ENCODE results near the gene CSMD2. TPM values are rescaled to one million over a fixed set of nuclear protein-coding genes. Genes with fewer than 3 reads are reported as not detected.

Gene CSMD2
- total RNA-seq, 1 experiment from 2014 or later: not detected

DNA sequence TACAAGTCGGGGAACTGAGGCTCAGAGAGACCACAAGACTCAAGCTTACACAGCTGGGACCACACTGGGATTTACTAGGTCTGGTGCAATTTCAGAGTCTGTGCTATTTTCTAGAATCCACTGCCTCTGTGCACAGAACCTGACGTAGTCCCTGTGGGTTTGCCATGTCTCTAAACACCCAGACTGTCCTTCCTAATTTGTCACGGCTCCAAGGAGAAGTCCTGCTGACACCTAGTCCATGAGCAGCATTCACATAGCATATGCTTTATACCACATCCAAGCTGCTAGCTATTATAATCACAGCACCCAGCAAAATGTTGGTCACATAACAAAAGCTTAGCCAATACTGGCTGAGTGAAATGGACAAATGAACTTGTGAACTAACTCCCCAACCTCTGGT lies 380.2 kb downstream of the CSMD2 start:
- DNase-seq (ENCODE audit: low read depth): no peak
- in situ Hi-C loops (cut with HindIII; ENCODE audit: low pct_unique_long_range_greater_than_20kb, low sequenced_read_pairs): no loop called here

DNA sequence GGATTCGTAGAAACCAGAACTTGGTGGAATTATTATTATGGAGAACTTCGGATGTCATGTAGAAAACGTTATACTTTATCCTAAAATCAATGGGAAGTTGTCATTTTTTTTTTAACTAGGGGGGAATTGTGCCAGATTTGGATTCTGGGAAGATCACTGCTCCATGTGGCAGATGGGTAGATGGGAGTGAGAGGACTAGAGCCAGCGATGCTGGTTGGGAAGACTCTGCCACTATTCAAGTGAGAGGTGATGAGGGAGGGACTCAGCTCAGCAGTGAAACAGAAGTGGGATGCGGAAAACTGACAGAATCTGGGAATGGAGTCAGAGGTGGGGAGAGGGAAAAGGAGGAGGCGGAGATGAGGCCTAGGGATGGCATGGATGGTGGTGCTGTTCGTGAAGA lies 382.3 kb downstream of the CSMD2 start:
- DNase-seq (ENCODE audit: low read depth): no peak
- in situ Hi-C loops (cut with HindIII; ENCODE audit: low pct_unique_long_range_greater_than_20kb, low sequenced_read_pairs): no loop called here

DNA sequence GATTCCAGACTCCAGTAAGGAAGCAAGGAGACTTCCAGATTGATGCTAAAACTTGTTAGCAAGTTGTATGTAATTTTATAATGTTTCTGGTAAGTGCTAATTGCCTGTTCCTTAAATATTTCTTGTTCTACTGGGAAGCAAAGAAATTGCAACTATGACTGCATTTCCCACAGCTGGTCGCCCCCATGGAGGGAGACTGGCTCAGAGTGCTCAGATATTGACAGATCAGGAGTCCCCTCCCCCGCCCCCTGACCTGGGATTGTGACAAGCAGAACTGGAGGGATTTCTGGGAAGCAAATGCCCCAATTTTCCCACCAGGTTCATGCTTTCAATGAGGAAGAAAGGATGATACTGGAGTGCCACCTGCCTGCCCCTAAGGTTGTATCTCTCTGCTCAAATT lies 383.4 kb downstream of the CSMD2 start:
- in situ Hi-C loops (cut with HindIII; ENCODE audit: low pct_unique_long_range_greater_than_20kb, low sequenced_read_pairs): no loop called here
- no peak for DNase-seq (ENCODE audit: low read depth)

DNA sequence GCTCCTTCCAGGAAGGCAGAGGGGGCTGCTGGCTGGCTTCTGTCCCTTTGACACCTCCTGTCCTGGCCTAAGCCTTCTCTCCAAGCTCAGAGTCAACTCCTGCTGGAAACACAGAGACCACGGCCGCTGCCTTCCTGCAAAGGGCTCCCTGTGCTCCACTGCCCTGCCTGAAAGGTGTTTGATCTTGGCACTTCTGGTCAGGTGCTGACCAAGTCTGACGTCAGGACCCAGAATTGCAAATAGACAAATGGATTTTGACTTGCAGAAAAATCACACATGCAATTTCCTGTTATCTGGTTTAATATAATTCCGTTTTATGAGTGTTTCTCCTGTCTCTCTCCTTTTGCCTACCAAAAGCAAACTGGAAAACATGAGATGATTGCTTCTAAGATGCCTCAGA lies 387.7 kb downstream of the CSMD2 start:
- in situ Hi-C loops (cut with HindIII; ENCODE audit: low pct_unique_long_range_greater_than_20kb, low sequenced_read_pairs): no loop called here
- no peak for DNase-seq (ENCODE audit: low read depth)

DNA sequence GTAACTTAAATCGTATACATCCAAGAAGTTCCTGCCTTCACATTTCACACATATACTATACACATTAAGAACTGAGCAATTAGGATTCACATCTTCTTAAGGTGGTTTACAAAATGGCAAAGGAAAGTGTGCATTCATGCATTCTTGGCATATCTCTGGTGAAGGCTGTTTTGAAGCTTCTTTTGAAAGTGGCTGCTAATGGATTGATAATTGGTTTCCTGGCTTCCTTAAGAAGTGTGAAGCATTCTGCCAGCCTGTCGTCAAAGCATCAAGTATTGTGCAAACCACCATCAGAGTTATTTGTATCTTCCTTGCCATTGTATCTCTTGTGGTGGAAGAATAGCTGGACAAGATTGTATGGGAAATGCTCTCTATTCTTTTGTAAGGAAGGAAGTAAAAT lies 396.2 kb downstream of the CSMD2 start:
- in situ Hi-C loops (cut with HindIII; ENCODE audit: low pct_unique_long_range_greater_than_20kb, low sequenced_read_pairs): no loop called here

DNA sequence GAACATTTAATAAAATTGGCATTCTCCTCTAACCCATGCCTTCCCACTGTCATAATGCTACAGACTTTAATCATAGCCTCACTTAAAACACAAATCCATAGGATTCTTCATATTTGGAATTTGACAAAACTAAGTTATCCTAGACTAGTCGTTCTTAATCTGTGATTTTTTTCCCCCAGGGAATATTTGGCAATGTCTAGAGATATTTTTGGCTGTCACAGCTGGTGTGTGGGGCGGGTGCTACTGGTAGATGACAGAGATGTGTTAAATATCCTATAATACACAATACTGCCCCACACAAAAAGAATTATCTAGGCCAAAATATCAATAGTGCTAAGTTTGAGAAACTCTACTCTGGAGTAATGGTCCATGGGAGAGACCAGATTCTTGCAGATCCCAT lies 396.9 kb downstream of the CSMD2 start:
- in situ Hi-C loops (cut with HindIII; ENCODE audit: low pct_unique_long_range_greater_than_20kb, low sequenced_read_pairs): no loop called here
- no peak for DNase-seq (ENCODE audit: low read depth)

More for the DNA sequence above, 396.2 kb downstream of the CSMD2 start:
- no peak for DNase-seq (ENCODE audit: low read depth)

DNA sequence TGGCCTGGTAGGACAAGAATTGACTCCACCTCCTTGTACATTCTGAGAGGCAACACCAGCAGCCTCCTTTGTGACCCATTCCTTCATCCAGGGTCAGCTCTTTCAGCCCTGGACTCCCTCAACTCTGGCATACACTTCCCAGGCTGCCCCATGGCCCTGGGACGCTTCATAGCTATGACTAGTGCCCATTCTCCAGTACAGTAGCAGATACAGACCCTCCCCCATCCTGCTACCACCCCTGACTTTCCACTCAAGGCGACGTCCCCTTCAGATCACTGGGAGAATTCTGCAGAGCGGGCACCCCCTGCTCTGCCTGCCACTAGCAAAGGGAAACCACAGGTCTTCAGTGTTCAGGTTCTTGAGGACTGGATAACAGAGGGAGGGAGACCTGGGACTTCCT lies 400.9 kb downstream of the CSMD2 start:
- DNase-seq (ENCODE audit: low read depth): no peak
- in situ Hi-C loops (cut with HindIII; ENCODE audit: low pct_unique_long_range_greater_than_20kb, low sequenced_read_pairs): no loop called here

DNA sequence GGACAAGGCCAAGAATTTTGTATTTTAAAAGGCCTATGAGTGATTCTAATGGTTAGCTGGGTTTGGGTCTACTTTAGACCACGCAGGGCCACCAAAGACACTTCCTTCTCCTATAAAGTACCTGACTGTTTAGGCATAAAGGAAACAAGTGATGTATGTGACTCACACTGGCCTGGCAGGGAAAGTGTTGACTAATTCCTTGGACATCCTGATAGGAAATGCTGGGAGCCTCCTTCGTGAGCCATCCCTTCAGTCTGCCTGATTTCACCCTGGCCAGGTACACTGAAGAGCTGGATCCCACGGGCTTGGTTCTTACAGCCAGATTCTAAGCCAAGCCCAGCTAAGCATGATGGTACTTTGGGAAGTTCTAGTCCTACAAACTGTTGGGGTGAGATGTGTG lies 401.6 kb downstream of the CSMD2 start:
- no peak for DNase-seq (ENCODE audit: low read depth)

DNA sequence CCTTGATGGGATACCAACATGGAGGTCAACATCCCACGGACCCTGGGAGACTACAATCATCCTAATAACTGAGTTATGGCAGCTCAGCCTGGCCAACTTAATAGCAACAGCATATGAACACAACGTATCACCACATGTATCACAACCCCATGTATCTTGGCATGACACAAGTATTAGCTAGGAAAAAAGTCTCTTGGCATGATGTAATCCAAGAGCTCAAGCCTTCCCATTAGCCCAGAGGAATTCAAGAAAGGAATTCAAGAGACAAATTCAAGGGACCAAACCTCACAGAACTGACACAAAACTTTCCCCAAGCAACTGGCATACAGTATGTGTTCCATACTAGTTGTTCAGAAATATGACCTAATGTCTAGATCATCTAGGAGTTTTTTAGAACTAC lies 402.1 kb downstream of the CSMD2 start:
- in situ Hi-C loops (cut with HindIII; ENCODE audit: low pct_unique_long_range_greater_than_20kb, low sequenced_read_pairs): no loop called here
- no peak for DNase-seq (ENCODE audit: low read depth)

More for the DNA sequence above, 401.6 kb downstream of the CSMD2 start:
- in situ Hi-C loops (cut with HindIII; ENCODE audit: low pct_unique_long_range_greater_than_20kb, low sequenced_read_pairs): no loop called here

DNA sequence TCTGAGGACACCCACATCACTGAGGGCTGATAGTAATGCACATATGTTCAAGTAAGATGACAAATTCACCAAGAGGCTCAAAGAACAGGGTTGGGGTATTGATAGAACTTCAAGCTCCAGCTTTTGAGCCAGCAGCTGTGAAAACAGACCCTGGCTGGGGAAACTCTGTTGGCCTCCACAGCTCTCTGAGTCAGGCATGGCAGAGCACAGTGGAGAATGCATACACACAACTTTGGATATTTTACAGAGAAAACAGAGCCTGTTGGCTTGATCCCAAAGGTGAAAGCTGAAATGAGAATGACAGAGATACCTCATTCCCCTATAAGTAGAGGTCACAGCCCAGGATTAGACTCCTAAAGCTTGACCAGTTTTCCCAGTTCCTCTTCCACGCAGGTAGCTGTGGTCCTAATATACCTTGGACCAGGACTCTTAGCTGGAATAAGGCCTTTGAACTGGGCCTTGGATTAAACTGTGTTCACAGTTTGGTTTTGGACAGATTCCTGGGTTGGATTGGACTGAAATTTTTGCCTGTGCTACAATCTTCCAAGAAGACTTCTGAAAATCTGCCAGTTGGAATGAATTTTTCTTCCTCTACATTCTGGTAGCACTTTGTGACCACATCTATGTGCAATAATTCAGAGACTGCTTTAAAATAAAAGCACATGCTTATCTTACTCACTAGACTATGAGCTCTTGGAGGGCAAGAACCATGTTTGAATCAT lies 402.8 kb downstream of the CSMD2 start:
- in situ Hi-C loops (cut with HindIII; ENCODE audit: low pct_unique_long_range_greater_than_20kb, low sequenced_read_pairs): no loop called here
- DNase-seq (ENCODE audit: low read depth): no peak

DNA sequence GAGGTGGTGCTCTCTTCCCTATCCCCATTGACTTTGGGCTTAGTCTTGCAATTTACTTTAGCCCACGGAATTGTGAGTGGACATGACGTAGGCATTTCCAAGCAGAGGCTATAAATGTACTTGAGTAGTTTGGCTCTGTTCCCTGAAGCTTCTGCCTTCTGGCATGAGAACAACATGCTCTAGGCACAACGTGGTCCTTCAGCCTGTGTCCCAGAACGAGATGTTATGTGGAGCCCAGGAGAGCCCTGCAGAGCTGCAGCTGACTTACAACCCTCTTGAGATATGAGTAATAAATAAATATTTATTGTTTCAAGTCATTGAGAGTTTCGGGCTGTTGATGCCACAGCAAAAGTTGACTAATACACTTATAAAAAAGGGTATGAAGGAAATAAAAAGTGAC lies 406.3 kb downstream of the CSMD2 start:
- no peak for DNase-seq (ENCODE audit: low read depth)
- in situ Hi-C loops (cut with HindIII; ENCODE audit: low pct_unique_long_range_greater_than_20kb, low sequenced_read_pairs): no loop called here

DNA sequence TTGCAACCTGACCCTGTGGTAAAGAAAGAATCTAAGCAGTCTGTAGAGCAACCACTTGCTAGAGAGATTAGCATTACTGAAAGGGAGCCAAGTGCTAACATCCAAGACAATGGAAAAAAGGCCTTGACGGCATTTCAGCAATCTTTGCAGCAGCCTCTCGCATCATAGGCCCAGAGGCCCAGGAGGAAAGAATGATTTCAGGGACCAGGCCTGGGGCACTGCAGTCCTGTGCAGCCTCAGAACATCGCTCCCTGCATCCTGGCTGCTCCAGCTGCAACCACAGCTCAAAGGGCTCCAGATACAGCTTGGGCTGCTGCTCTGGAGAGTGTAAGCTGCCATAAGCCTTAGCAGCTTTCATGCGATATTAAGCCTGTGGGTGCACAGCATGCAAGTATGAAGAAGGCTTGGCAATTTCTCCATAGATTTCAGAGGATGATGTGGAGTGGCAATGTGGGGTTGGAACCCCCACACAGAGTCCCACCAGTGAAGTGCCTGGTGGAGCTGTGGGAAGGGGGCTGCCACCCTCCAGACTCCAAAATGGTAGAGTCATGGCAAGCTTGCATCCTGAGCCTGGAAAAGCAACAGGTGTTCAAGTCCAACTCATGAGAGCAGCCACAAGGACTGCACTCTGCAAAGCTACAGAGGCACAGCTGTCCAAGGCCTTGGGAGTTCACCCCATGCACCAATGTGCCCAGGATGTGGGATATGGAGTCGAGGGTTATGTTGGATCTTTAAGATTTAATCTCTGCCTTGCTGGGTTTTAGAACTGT lies 411.8 kb downstream of the CSMD2 start:
- in situ Hi-C loops (cut with HindIII; ENCODE audit: low pct_unique_long_range_greater_than_20kb, low sequenced_read_pairs): no loop called here

DNA sequence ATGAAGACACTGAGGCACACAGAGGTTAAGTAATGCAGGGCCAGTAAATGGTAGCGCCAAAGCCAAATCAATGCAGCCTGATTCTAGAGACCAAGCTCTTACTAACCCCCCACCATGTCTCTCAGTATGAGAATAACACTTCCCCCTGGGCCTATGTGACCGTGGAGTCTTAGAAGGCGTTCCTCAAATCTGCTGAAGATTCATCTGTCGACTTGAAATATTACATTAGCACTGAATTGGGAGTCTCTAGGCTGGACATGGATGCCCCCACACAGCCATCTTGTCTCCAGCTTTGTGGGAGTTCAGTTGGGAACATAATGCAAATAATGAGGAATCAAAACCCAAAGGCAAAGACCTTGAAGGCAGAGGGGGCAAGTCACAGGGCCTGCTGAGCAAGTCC lies 419.1 kb downstream of the CSMD2 start:
- no peak for DNase-seq (ENCODE audit: low read depth)
- in situ Hi-C loops (cut with HindIII; ENCODE audit: low pct_unique_long_range_greater_than_20kb, low sequenced_read_pairs): no loop called here

More for the DNA sequence above, 411.8 kb downstream of the CSMD2 start:
- DNase-seq (ENCODE audit: low read depth): no peak

DNA sequence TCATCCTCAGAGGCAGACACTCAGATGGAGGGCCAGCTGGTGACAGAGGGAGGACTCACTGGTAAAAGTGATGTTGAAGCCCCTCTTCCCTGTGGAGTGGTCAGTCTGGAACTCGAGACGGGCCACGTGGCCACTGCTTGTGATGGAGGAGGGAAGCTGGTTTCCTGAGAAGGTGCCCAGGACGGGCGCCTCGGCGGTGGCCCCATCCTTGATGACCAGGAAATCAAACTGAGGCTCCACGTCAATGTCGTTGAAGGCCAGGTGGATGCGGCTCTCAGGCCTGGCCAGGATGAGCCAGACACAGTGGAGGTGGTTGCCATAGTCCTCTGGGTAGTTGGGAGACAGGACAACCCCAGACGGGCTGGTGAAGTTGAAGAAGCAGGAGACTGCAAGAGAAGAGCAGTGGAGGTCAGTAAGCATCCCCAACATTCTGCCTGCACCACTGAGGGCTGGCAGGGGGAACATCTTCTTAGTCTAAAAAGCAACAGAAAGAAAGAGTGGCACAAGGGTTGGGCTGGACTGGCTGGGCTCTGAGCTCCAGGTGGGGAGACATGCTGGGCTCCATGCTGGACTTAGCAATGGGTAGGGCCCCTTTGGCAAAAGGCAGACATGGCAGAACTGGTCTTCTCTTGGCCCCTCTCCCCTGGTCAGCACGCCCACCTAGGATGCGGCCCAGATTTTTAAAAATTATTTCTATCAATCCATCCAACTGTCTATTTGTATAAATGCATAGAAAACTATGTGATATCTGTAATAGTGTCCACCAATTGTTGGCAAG lies 421.6 kb downstream of the CSMD2 start:
- no peak for DNase-seq (ENCODE audit: low read depth)
- in situ Hi-C loops (cut with HindIII; ENCODE audit: low pct_unique_long_range_greater_than_20kb, low sequenced_read_pairs): no loop called here

DNA sequence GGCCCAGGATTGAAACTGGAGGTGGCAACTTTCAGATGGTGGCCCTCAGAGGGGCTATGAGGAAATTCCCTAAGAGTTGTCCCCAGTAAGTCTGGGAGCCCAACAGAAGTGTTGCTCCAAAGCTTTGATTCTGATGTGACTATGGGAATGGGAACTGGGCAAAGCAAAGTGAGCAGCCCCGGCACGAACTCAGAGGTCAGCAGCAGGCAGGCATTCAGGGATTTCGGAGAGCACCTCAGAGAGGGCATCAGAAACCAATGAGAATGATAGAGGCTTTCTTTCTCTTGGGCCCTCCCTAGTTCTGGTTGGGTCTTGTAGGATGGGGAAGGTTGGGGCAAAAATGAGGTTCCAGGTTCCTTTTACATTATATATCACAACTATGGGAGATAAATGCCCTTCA lies 422.4 kb downstream of the CSMD2 start:
- in situ Hi-C loops (cut with HindIII; ENCODE audit: low pct_unique_long_range_greater_than_20kb, low sequenced_read_pairs): no loop called here
- DNase-seq (ENCODE audit: low read depth): no peak

DNA sequence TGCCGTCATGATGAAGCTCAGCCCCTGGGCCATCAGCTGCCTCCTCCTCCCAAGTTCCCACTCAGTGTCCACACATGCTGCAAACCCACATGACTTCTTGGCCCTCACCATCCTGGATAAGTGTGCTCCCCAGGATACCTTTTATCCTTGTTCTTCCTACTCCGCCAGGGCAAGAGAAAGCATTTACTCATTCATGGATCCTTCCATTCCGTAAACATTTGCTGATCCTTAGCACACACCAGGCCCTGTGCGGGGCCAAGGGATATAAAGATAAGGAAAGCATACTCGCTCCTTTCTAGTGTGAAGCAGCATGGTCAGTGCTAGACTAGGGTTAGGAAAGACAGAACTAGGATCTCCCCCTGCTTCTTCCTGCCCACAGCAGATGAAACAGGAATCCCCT lies 423.3 kb downstream of the CSMD2 start:
- in situ Hi-C loops (cut with HindIII; ENCODE audit: low pct_unique_long_range_greater_than_20kb, low sequenced_read_pairs): no loop called here

DNA sequence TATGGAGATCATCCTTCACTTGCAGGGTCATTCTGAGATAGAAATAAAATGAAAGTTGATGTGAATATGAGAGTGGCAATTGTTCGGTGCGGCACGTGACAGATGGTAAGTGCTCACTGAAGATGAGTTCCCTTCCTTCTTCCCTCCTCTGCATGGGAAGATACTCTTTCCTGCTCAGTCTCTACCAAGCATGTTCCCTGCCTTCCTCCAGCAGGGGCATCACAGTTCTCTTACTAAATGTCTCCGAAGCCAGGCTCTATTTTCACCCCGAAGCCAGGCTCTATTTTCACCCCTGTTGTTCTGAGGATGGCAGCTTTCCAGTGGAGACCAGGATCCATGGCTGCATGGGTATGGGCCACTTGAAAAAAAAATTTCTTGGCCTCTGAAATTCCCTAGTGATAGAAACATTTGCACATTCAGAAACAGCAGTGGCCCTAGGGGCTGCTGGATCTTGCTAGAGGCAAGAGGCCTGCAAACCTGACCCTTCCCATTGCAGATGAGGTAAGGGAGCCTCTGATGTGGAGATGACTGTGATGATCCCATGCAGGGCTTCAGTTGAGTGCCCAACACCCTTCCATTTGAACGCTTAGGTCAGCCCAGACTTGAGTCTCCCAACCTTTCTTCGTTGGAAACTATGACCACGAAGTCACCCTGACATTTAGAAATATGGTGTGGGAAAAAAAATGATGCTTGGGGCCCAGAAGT lies 424.8 kb downstream of the CSMD2 start:
- in situ Hi-C loops (cut with HindIII; ENCODE audit: low pct_unique_long_range_greater_than_20kb, low sequenced_read_pairs): no loop called here
- no peak for DNase-seq (ENCODE audit: low read depth)

More for the DNA sequence above, 423.3 kb downstream of the CSMD2 start:
- no peak for DNase-seq (ENCODE audit: low read depth)

DNA sequence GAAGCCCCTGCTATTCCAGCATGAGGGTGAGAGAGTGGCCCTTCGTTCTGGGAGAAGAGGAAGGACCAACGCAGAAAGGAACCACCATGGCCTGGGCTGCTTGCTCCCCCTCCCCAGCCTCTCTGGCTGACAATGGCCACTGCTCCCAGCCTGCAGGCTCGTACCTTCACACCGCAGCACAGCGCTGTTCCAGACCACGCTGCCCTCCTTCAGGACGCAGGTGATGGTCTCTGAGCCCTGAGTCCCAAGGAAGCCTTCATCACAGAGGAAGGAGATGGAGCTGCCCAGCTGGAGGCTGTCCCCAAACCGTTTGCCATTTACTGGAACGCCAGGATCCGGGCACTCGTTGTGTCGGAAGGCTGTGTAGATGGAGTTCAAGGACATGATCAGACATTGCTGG lies 426.1 kb downstream of the CSMD2 start:
- in situ Hi-C loops (cut with HindIII; ENCODE audit: low pct_unique_long_range_greater_than_20kb, low sequenced_read_pairs): no loop called here
- DNase-seq (ENCODE audit: low read depth): no peak

DNA sequence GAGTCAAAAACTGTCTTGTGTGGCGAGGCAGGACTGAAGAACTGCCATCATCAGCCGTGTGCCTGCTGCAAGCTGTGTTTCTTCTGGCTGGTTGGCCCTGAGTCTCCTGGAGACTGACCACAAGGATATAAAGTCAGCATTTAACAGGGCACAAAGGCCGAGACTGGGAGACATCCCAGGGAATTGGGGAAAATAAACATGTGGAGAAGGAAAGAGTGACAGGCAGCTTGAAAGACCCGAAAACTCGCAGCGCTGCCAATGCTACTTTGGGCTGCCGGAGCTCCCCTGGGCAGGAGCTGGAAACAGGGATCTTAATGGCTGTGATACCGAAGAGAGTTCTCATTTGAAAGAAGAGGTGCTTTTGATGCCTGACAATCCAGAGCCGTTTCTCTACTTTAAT lies 426.5 kb downstream of the CSMD2 start:
- in situ Hi-C loops (cut with HindIII; ENCODE audit: low pct_unique_long_range_greater_than_20kb, low sequenced_read_pairs): no loop called here

More for the DNA sequence above, 426.5 kb downstream of the CSMD2 start:
- DNase-seq (ENCODE audit: low read depth): no peak

All from Caki2 (cell line).